GM19397 (cell line): ENCODE results near the gene MCM3AP.

Experiments
- ATAC-seq: cut with Tn5 transposase; IDR thresholded peaks from one replicate; pipeline ENCODE4 v1.9.1; 2021; ENCODE audit warnings: mild to moderate bottlenecking, moderate library complexity; ENCODE audit not compliant: unreplicated experiment

MCM3AP gene

DNA sequence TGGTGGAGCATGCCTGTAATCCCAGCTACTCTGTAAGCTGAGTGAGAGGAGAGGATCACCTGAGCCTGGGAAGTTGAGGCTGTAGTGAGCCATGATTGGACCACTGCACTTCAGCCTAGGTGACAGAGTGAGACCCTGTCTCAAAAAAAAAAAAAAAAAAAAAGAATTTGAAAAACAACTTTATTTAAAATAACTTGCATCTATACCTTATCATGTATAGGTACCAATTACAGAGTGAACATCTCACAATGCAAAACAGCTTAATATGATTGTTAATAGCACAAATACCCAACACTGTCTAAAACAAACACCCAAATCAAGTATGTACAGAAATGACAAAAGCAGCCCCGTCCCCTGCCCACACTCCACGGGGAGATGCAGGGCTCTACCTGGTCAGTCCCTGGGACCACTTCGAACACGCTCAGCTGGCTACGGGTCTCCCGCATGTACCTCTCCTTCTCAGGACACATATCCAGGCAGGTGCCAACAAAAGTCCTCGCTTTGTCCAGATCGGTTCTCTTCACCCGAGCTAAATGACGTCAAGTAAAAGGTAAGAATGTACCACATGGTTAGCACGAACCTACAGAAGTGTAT, 10.5 kb downstream of the MCM3AP start:
- ATAC-seq = no peak

DNA sequence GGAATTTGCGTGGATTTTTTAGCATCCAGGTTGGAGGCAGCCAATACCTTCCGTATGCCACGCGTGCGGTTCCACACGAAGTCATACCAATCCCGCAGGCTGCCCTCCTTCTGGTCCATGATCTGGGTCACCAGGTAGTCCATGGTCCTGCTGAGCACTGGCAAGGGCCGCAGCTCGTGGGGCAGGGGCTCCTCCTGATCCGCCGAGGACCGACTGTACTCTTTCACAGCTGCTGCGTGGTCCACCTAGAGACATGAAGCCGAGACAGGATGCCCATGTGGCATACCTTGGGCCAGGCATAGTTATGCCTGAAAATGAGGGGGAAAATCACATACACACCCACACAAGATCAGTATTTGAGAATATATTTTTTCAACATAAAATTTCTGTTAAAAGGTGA, 12.1 kb downstream of the MCM3AP start:
- no peak for ATAC-seq

DNA sequence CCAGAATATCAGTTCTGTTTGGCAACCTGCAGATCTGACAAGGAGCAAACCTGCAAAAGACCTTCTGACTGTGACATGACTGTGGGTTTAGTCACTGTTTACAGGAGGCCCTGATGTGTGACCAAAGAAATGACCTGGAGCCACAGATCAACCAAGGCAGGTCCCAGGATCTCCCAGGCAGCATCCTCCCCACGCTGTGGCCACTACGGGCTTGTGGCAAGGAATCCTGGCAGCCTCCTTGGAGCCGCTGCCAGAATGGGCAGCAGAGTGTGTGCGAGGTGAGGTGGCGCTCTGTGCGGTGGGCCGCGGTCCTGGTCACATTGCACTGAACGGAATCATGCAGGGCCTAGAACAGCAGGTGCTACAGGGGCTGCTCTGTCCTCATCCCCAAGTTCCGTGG, 15.9 kb downstream of the MCM3AP start:
- no peak for ATAC-seq

DNA sequence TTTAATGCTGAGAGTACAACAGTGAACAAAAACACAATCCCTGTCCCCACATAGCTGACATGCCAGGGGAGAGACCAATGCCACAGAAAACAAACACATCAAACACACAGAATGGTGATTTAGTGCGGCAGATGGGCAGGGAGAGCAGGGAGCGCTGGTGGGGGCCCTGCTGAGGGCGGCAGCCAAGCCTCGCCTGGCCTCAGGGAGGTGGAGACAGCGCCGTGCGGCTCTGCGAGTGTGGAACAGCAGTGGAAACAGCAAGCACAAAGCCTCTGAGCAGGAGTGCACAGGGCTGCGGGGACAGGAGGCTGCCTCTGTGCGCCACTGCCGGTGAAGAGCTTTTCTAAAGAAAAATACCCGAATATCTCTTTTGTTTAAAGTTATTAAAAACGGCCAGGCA, 17.0 kb downstream of the MCM3AP start:
- ATAC-seq = no peak

DNA sequence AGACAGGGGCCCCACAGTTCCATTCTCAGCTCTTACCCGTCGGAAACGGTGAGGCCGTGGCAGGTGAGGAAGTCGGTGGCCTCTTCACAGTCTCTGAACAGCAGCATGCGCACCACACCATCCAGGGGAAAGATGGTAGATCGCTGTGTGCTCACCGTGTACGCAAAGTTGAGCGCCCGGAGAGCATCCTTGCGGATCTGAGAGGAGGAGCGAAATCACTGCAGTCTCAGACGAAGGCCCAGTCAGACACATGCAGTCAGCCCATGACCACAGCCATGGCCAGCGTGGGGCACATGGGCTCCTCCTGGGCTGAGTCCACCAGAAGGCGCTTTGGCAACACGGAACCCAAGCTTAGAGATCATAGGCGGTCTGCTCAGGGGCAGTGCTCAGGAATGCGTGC, 18.5 kb downstream of the MCM3AP start:
- ATAC-seq = no peak

DNA sequence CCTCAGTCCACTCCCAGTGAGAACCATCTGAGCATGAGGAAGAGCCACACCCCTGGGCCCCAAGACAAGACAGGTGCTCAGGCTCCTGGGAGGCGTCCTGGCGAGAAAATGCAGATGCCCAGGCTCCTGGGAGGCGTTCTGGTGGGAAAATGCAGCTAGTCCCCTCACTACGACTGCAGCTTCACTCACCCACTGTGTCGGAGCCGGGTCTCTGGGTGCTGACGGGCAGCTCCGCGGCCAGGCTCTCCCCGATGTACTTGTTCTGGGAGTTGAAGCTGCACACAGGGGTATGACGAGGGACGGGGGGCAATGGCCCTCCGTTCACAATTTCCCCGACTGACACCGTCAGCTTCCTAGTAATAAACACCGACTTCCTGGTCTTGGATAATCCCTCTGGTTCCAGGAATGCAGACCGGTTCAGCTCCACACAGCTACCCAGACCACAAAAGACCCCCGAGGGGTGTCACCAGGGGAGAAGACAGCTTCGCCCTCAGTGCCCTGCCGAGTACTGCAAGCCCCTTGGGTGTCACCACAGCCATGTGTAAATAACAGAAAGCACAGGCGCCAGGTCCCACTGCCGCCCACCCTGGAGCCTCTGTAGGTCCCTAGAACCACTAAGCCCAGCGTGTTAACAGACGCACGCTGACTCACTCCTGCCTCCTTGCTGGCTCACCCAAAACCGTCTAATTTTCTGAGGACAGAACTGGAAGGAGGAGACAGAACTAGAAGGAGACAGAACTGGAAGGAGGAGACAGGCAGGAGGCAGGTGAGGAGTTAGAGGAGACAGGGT, 19.5 kb downstream of the MCM3AP start:
- no peak for ATAC-seq

DNA sequence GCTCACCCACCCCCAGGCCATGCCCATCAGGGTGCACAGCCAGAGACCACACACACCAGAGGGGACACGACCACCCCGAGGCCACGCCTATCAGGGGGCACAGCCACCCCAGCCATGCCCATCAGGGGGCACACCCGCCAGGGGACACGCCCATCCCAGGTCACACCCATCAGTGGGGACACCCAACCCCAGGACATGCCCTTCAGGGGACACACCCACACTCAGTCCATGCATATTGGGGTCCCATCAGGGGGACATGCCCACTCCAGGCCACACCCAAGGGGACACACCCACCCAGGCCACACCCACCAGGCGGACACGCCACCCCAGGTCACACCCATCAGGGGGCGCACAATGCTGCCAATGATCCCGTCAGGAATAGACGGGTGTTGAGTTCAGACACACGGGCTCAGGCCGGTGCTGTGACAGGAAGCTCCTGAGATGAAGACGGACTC, 20.7 kb downstream of the MCM3AP start:
- ATAC-seq = no peak

DNA sequence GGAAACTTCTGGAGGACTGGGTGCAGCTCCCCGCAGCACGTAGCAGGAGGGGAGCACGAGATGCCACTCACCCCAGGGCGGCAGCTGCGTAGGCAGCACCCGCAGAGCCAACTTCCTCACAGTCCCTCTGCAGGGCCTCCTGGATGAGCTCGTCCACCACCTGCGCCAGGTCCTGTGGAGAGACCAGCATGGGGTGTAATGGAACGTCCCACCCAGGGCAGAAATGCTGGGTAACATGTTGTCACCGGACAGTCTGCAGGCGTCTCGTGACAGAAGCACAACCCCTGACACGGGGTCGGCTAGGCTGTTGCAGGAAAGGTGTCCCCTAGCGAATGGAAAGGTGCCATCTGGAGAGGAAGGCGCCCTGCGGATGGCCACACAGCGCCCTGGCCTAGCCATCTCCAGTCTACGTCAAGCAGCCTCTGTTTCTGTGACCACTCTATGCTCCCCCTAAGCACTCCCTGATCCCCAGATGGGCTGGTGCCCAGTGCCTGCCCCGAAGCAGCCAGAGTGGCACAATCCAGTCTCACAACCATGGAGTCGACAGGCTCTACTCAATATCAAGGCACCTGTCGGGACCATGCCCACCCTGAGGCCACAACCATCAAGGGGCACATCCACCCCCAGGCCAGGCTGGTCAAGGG, 21.2 kb downstream of the MCM3AP start:
- no peak for ATAC-seq

DNA sequence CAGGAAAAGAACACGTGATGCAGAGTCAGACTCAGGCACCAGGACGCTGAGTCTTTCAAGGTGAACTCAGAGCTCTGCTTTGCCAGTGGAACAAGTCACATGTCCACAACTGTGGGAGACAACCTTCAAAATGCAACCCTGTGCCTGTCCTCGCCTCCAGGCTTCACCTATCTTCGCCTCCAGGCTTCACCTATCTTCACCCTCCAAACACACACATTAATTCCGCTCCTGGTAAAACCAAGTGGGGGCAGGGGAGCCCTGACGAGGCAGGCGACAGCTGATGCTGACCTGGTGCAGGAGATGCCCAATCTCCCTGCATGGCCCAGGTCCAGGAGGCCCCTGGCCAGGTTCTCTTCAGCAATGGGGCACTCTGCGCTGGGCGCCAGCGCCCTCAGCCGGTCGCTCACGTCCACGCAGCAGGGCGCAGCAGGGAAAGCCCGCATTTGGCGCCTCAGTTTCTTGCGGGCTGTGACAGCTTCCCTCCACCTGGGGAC, 28.9 kb downstream of the MCM3AP start:
- no peak for ATAC-seq

DNA sequence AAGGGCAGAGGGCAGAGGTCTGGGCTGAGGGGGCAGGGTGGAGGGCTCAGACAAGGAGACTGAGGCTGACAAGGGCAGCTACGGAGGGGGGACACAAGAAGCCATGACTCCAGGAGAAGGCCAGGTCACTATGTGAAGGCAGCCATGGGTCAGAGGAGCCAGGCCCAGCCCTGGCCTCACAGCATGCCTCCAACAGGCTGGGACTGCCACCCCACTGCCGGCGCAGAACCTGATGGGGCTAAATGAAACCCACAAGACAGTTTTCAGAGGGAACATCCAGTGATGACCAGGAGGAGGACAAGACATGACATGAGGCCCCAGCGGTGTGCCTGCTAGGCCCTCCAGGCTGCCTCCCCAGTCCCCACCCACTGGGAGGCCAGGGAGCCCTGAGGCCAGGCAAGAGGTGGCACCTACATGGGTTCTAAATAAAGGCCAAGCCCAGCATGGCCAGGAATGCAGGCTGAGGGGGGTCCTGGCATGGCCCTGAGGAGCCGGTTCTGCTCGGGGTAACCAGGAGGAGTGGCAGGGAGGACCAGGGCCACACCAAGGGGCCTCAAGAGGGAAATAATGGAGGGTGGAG, 29.6 kb downstream of the MCM3AP start:
- no peak for ATAC-seq

DNA sequence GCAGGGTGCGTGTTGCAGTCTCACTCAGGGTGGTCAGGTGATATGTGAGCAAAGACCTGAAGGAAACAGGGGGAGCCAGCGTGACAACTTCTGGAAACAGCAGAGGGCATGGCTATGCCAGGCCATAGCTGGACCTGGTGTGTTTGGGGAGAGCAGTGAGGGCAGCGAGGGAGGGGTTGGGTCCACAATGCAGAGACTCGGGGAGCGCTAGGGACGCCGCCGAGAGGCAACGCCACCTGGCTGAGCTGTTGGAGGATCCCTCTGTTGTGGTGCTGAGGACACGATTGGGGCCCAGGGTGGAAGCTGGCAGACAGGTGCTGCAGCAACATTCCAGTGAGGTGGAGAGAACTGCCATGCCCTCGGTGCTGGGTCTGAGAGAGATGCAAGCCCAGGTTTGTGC, 30.2 kb downstream of the MCM3AP start:
- no peak for ATAC-seq

DNA sequence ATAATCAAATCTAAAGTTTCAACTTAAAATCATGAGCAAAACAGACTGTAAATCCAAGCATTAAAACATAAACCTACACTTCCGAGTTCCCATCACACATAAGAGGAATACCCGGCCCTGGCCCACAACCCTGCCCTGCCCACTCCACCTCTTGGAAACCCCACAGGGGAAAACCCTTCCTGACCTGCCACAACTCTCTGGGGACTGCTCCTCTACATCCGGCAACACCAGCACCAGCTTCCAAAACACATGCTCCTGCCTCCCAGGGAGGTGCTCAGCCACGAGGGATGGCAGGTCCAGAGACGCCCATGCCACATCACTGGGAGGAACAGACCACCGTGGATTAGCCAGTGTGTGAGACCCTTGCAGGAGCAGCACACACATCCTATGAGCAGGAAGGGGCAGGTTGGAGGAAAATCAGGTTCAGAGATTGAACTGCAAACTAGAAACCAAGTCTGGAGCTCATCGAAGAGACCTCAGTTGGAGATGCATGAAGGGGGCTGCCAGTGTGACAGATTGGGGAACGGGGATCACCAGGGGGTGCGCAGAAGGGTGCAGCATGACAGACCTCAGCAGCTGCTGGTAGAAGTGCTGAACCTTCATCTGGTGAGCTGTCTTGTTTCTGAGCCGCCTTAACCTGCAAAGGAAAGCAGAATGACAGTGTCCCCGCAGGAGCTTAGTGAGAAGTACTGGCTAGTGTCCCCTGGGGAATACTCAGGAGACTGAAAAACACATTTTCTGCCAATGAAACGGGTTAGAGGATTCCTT, 31.0 kb downstream of the MCM3AP start:
- no peak for ATAC-seq

DNA sequence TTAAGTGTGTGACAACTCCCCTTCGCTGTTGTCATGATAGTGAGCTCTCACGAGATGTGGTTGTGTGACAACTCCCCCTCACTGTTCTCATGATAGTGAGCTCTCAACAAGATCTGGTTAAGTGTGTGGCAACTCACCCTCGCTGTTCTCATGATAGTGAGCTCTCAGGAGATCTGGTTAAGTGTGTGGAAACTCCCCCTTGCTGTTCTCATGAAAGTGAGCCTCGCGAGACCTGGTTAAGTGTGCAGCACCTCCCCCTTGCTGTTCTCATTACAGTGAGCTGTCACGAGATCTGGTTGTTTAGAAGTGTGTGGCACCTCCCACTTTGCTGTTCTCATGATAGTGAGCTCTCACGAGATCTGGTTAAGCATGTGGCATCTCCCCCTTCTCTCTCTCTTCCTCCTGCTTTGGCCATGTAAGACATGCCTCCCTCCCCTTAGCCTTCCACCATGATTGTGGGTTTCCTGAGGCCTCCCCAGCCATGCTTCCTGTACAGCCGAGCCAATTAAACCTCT, 31.7 kb downstream of the MCM3AP start:
- ATAC-seq = no peak

DNA sequence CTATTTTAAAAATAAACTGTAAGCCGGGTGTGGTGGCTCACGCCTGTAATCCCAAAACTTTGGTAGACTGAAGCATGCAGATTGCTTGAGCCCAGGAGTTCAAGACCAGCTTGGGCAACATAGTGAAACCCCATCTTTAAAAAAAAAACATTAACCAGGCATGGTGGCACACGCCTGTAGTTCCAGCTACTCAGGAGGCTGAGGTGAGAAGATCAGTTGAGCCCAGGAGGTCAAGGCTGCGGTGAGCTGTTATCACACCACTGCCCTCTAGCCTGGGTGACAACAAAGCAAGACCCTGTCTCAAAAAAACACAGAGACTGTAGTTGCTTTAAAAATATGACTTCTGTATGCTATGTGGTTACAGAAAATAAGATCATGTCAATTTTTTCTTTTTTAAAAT, 32.6 kb downstream of the MCM3AP start:
- no peak for ATAC-seq

DNA sequence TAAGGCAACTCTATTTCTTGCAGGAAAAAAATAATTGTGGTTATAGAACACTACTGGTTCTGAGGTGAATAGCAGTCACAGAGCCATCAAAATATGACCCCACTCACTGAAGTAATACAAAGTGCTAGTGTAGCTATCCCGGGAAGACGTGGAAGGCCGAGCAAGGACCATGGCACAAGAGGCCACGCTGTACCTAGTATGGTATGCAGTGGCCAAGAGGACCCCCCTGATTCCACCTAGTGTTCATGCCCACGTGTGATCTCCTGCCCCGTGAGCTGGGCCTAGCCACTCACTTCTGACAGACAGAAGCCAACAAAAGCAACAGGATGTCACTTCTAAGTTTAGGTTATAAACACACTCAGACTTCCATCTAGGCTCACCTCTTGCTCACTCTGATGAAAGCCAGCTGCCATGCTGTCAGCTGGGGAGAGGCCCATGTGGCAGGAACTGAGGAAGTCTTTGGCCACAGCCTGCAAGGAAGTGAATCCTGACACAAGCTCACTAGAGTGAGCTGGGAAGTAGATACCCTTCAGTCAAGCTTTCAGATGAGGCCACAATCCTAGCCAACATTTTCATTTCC, 35.2 kb downstream of the MCM3AP start:
- ATAC-seq = no peak

DNA sequence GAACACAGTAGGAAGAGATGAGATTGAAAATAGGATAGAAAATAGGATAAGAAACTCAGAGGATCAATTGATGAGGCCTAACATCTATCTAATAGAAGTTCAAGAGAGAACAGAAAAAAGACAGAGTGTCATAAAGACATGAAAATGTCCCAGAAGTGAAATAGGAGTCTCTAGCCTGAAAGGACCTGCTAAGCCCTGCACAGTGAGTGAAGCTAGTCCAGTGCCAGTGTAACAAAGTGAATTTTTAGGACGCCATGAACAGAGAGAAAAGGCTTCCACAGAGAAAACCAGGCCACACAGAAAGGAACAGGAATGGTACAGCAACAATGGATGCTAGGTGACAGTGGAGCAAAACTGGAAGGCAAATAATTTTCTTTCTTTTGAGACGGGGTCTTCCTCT, 36.6 kb downstream of the MCM3AP start:
- no peak for ATAC-seq

DNA sequence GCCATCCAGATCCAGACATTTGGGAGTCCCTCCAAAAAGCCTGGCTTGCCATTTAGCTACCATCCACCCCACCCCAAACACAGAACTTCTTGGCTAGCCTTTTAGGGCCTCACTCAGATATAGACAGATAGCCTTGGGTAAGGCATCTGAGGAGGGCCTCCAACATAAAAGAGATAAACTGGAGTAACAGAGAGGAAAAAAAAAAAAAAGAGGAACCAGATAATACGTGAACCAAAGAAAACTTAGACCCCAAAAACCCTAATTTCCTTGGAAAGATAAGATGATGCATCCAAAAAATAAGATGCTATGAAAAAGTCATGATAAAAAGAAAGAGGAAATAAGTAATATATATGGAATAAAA, 37.0 kb downstream of the MCM3AP start:
- ATAC-seq = no peak

DNA sequence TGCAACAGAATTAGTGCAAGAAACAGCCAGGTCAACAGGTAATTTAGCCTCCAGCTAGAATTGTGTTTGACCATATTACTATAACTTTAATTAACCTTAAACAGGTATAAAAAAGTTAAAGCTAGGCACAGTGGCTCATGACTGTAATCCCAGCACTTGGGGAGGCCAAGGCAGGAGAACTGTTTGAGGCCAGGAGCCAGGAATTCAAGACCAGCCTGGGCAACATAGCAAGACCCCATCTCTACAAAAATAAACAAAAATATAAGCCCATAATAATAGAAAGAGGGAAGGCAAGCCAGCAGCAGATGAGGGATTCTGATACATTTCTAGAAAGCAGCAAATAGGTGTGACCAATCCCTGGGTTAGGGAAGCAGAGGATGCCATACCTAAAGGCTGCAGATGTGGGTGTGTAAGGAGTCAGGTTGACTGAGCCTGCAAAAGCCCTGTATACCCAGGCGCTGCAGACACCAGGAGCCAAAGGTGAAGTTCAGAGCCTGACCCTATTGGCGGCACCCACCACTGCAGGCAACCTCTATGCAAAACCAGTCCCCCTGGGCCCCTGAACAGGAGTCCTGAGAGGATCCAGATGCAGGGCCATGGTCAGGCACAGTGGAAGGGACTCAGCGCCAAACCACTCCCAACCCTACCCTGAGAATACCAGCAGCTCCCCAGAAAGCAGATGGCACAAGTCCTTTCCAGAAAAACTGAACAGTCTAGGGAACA, 37.6 kb downstream of the MCM3AP start:
- ATAC-seq = no peak

DNA sequence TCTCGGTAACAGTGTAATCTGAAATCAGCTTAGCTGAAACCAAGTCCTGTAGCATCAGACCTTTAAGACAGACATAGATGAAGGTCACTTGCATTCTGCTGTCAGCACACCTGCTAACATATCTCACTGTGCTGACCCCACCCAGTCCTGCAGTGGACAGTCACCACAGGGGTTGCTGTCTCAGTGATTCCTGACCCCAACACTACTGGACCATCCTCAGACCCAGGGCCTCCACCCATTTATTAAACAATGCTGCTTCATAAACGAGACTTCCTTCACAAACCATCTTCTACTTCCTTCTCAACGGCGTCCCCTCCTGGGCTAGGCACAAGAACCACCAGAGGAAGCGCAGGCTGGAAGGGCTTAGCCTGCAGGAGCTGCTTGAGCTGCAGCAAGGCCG, 39.1 kb downstream of the MCM3AP start:
- no peak for ATAC-seq
